GM12874 (cell line): ENCODE data around the gene ATP7A.

Source experiments
- TF ChIP-seq, protein P1 (sequence below): IDR thresholded peaks from 2 replicates; pipeline ENCODE4 v1.5.1; 2011; ENCODE audit warnings: low read depth, mild to moderate bottlenecking, control low read depth, low read length, moderate library complexity; ENCODE audit not compliant: insufficient read depth

Gene ATP7A

DNA sequence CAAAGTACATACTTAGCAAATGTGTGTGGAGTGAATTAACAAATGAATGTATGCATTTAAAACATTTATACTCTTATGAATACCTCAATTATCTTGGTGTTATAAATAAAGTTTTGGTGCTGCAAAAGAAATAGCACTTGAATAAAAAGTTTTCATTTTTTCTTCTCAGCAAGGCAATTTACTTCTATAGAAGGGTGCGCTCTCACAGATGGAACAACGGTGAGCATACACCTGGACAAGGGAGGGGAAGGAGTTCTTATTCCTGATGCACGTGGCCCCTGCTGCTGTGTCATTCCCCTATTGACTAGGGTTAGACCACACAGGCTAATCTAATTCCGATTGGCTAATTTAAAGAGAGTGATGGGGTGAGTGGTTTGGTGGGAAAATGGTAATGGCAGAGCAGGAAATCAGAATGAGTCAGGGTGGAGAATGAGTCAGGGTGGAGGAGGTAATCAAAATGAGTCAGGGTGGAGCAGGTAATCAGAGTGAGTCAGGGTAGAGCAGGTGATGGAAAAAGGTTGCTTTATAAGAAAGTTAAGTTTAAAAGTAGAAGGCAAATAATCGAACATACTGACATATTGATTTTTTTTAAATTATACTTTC is 165.4 kb downstream of the ATP7A start:
- TF ChIP-seq, protein P1, sequence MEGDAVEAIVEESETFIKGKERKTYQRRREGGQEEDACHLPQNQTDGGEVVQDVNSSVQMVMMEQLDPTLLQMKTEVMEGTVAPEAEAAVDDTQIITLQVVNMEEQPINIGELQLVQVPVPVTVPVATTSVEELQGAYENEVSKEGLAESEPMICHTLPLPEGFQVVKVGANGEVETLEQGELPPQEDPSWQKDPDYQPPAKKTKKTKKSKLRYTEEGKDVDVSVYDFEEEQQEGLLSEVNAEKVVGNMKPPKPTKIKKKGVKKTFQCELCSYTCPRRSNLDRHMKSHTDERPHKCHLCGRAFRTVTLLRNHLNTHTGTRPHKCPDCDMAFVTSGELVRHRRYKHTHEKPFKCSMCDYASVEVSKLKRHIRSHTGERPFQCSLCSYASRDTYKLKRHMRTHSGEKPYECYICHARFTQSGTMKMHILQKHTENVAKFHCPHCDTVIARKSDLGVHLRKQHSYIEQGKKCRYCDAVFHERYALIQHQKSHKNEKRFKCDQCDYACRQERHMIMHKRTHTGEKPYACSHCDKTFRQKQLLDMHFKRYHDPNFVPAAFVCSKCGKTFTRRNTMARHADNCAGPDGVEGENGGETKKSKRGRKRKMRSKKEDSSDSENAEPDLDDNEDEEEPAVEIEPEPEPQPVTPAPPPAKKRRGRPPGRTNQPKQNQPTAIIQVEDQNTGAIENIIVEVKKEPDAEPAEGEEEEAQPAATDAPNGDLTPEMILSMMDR: no peak

DNA sequence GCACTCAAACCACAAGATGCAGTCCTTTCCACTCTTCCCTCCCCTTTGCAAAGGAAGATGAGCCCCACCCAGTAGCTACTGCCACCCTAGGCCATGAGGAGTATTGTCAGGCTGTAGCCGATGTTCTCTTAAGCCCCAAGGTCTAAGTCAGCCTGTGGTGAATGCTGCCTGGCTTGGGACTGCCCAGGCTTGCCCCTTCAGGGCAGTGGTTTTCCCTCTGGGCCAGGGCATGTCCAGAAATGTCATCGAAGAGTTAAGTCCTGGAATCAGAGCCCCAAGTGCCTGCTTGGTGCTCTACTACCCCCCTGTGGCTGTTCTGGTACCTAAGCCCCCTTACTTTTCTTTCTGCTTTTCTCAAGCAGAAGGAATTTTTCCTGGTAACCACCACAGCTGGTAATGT is 181.8 kb downstream of the ATP7A start:
- TF ChIP-seq, protein P1: peak; percentile 49; the same call in 1 of the 2 replicates

DNA sequence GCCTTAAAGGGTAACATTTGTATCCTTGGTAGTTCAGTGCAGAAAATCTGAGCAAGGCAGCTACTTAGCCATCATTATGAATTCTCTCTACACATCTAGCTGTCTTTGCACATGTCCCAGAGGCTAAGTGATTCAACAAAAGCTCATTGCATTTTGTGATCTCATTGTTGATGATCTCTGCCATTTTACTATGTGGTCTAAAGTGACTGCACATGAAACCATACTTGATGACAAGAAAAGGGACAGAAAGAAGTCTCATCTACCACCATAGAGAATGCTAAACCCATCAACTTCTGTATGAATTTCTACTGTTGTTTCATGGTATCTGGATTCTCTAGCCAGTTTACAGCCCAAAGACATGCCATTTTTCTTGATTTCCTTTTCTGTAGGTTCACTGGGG is 187.6 kb downstream of the ATP7A start:
- TF ChIP-seq, protein P1: no peak
